Liver (tissue), 9 donors: Measurements from ENCODE around the gene MPZL2. TPM values are rescaled to one million over a fixed set of nuclear protein-coding genes. Genes with fewer than 3 reads are reported as not detected.

Experiments
- DNase-seq: peaks from one replicate; pipeline ENCODE4 v3.0.0-alpha.2; 2017; ENCODE audit warnings: low spot score
- H3K27ac ChIP-seq, 2 donors: one replicate each; pipeline ENCODE4 v1.7.0; 2013; ENCODE audit warnings: inconsistent platforms in 2 of 2, low read length in 2 of 2, control low read depth in 1 of 2, low read depth in 1 of 2, mild to moderate bottlenecking in 1 of 2
- H3K27me3 ChIP-seq, 4 donors: one replicate each; pipeline versions ENCODE4 v1.6.1 to v1.7.0; 2013; ENCODE audit warnings: low read length in 3 of 4, inconsistent platforms in 1 of 4, mild to moderate bottlenecking in 1 of 4, moderate library complexity in 1 of 4; ENCODE audit not compliant: control insufficient read depth in 4 of 4, insufficient read depth in 4 of 4
- H3K36me3 ChIP-seq, 4 donors: one replicate each; pipeline versions ENCODE4 v1.6.1 to v1.7.0; 2013; ENCODE audit warnings: low read length in 3 of 4, mild to moderate bottlenecking in 3 of 4, low read depth in 1 of 4, moderate library complexity in 1 of 4; ENCODE audit not compliant: control insufficient read depth in 4 of 4, insufficient read depth in 3 of 4
- H3K4me1 ChIP-seq, 4 donors: one replicate each; pipeline versions ENCODE4 v1.6.1 to v1.7.0; 2013; ENCODE audit warnings: low read length in 3 of 4, mild to moderate bottlenecking in 3 of 4, moderate library complexity in 1 of 4; ENCODE audit not compliant: control insufficient read depth in 4 of 4, insufficient read depth in 4 of 4
- H3K4me3 ChIP-seq, 3 donors: one replicate each; pipeline versions ENCODE4 v1.6.1 to v1.7.0; 2013; ENCODE audit warnings: low read length in 3 of 3, control low read depth in 1 of 3, low read depth in 1 of 3, mild to moderate bottlenecking in 1 of 3
- H3K9ac ChIP-seq, 2 donors: one replicate each; pipeline ENCODE4 v1.7.0; 2013; ENCODE audit warnings: low read length in 2 of 2, mild to moderate bottlenecking in 2 of 2, moderate library complexity in 2 of 2, control low read depth in 1 of 2, low read depth in 1 of 2
- H3K9me3 ChIP-seq, 4 donors: one replicate each; pipeline versions ENCODE4 v1.6.1 to v1.7.0; 2013; ENCODE audit warnings: low read length in 3 of 4; ENCODE audit not compliant: control insufficient read depth in 4 of 4
- ATF3 ChIP-seq: IDR thresholded peaks from 2 replicates; pipeline ENCODE4 v1.6.1; 2016; ENCODE audit warnings: antibody characterized with exemption
- CTCF ChIP-seq: fragments of 150-350 bp; IDR thresholded peaks from 2 replicates; pipeline ENCODE4 v1.5.1; 2017; ENCODE audit warnings: improper control_type of control experiment, low read depth, low read length; ENCODE audit not compliant: missing input control
- EGR1 ChIP-seq, 2 donors: IDR thresholded peaks; 2 replicates each; pipeline ENCODE4 v1.6.1; 2016 to 2018; ENCODE audit warnings: antibody characterized with exemption in 2 of 2, low read depth in 2 of 2
- FOXA1 ChIP-seq: IDR thresholded peaks from 2 replicates; pipeline ENCODE4 v1.6.1; 2016; ENCODE audit warnings: antibody characterized with exemption
- FOXA2 ChIP-seq: IDR thresholded peaks from 2 replicates; pipeline ENCODE4 v1.6.1; 2016; ENCODE audit warnings: antibody characterized with exemption
- GABPA ChIP-seq, 2 donors: IDR thresholded peaks in 1 of 2; conservative IDR thresholded peaks in 1 of 2; 2 replicates each; pipeline ENCODE4 v1.6.1; 2016; ENCODE audit warnings: antibody characterized with exemption in 2 of 2, mild to moderate bottlenecking in 1 of 2, moderate library complexity in 1 of 2
- HNF4A ChIP-seq, 2 donors: conservative IDR thresholded peaks; 2 replicates each; pipeline ENCODE4 v1.6.1; 2016; ENCODE audit warnings: antibody characterized with exemption in 2 of 2, mild to moderate bottlenecking in 2 of 2
- HNF4G ChIP-seq: IDR thresholded peaks from 2 replicates; pipeline ENCODE4 v1.6.1; 2016; ENCODE audit warnings: antibody characterized with exemption
- JUND ChIP-seq, 2 donors: IDR thresholded peaks; 2 replicates each; pipeline ENCODE4 v1.6.1; 2016; ENCODE audit warnings: antibody characterized with exemption in 2 of 2
- MAX ChIP-seq: IDR thresholded peaks from 2 replicates; pipeline ENCODE4 v1.6.1; 2016; ENCODE audit warnings: antibody characterized with exemption
- NR2F2 ChIP-seq: IDR thresholded peaks from 2 replicates; pipeline ENCODE4 v1.6.1; 2016; ENCODE audit warnings: antibody characterized with exemption
- RAD21 ChIP-seq, 2 donors: IDR thresholded peaks; 2 replicates each; pipeline ENCODE4 v1.6.1; 2016; ENCODE audit warnings: antibody characterized with exemption in 2 of 2, mild to moderate bottlenecking in 2 of 2
- REST ChIP-seq: IDR thresholded peaks from 2 replicates; pipeline ENCODE4 v1.6.1; 2016; ENCODE audit warnings: antibody characterized with exemption, mild to moderate bottlenecking
- RXRA ChIP-seq, 2 donors: IDR thresholded peaks; 2 replicates each; pipeline ENCODE4 v1.6.1; 2017 to 2018; ENCODE audit warnings: antibody characterized with exemption in 2 of 2, mild to moderate bottlenecking in 1 of 2
- SP1 ChIP-seq: IDR thresholded peaks from 2 replicates; pipeline ENCODE4 v1.6.1; 2018; ENCODE audit warnings: antibody characterized with exemption, mild to moderate bottlenecking
- TAF1 ChIP-seq: conservative IDR thresholded peaks from 2 replicates; pipeline ENCODE4 v1.6.1; 2016; ENCODE audit warnings: antibody characterized with exemption, mild to moderate bottlenecking
- YY1 ChIP-seq: IDR thresholded peaks from 2 replicates; pipeline ENCODE4 v1.6.1; 2016; ENCODE audit warnings: antibody characterized with exemption, mild to moderate bottlenecking
- WGBS: extraction: QIAGEN DNeasy Blood & Tissue Kit; methylation state at CpG from one replicate; pipeline ENCODE4 v1.1.7; 2013; 5-methylcytosine and 5-hydroxymethylcytosine counted together
- polyA plus RNA-seq, 2 donors: library from polyadenylated mRNA; stranded (reverse) in 1 of 2; unstranded in 1 of 2; fragments of 200-250 nt in 1 of 2; fragments of >200 nt in 1 of 2; fragmentation: Nextera tagmentation in 1 of 2; extraction: Ambion mirVana in 1 of 2; gene quantifications; one replicate each; pipeline versions ENCODE4 v1.2.1 to v1.2.3, GENCODE V29; 2013 to 2015
- total RNA-seq, 2 donors: library from RNA; depleted of rRNA; stranded (reverse); fragments of >200 nt; gene quantifications; one replicate each; pipeline ENCODE4 v1.2.3, GENCODE V29; 2014
- TF ChIP-seq, protein P1 (sequence below): IDR thresholded peaks from 2 replicates; pipeline ENCODE4 v1.6.1; 2016; ENCODE audit warnings: antibody characterized with exemption
- donor health status: healthy.
- donor health status: healthy.
- donor health status: healthy.
- donor health status: healthy.
- donor health status: healthy.

Gene MPZL2
- total and polyA plus RNA-seq, 4 donors = 8.4 to 17.2 (median 11.9) TPM

GRCh38 chr11:118214210-118214914 lies 49.7 kb downstream of the MPZL2 start:
- H3K9ac ChIP-seq = no peak overlapping the region
- peaks cover 9 to 28% (median 19%) of the 10 kb centered on the region in 4 donors for H3K4me1 ChIP-seq
- H3K36me3 ChIP-seq = no peaks in the 10 kb centered on the region
- no peak for DNase-seq
- 80% methylated on average over 6 of the region's 6 CpGs for WGBS
- no peak overlapping the region for H3K27ac ChIP-seq
- TF ChIP-seq TAF1 = no peak
- TF ChIP-seq HNF4G = no peak
- no peak for TF ChIP-seq MAX
- TF ChIP-seq ATF3 = no peak
- TF ChIP-seq YY1 = no peak
- TF ChIP-seq JUND (IDR thresholded peaks at IDR 0.05) = no peak
- no peak for TF ChIP-seq EGR1 (IDR thresholded peaks at IDR 0.05; ENCODE audit: low read depth in 2 of 2)
- no peak for TF ChIP-seq CTCF
- no peak for TF ChIP-seq RXRA (IDR thresholded peaks at IDR 0.05)
- TF ChIP-seq HNF4A (conservative IDR thresholded peaks at IDR 0.05) = no peak
- no peak overlapping the region for H3K4me3 ChIP-seq
- no peaks in the 10 kb centered on the region for H3K9me3 ChIP-seq
- H3K27me3 ChIP-seq = no peaks in the 10 kb centered on the region

DNA sequence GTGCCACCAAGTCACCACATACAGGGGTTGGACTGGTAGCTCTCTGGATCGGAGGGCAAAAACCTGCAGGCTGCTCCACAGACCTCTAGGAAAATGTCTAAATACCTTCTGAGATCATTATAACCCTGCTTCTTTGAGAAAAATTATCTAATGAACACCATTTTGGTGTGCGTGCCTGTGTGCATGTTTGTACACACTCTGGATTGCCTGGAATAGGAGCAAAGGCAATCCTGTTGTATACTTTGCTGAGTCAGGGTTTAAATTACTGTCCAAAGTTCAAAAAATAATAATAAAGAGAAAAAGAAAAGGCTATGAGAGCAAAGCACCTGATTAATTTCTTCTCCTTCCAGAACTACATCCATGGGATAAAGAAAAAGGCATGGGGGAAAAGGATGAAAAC lies 50.3 kb downstream of the MPZL2 start:
- Histone ChIP-seq H3K4me3 (no peak overlapping the region), H3K9me3 (no peaks in the 10 kb centered on the region), H3K9ac (no peak overlapping the region), H3K27ac (peak overlapping the region; percentile 2 to 62), H3K36me3 (no peaks in the 10 kb centered on the region), H3K27me3 (no peaks in the 10 kb centered on the region), H3K4me1 (peaks cover 9 to 28% (median 19%) of the 10 kb centered on the region in 4 donors)
- WGBS = 55% methylated on average over 2 of the region's 2 CpGs
- TF ChIP-seq RAD21 (IDR thresholded peaks at IDR 0.05) = no peak
- TF ChIP-seq RXRA (IDR thresholded peaks at IDR 0.05) = peak in 1 of 2 donors; percentile 37
- TF ChIP-seq HNF4A (conservative IDR thresholded peaks at IDR 0.05) = peak; percentile 39 to 75
- TF ChIP-seq HNF4G = no peak
- peak in 1 of 2 donors; percentile 44 for TF ChIP-seq JUND (IDR thresholded peaks at IDR 0.05)
- TF ChIP-seq GABPA (IDR thresholded peaks at IDR 0.05 in 1 of 2, conservative IDR thresholded peaks at IDR 0.05 in 1 of 2) = no peak
- no peak for TF ChIP-seq REST
- TF ChIP-seq EGR1 (IDR thresholded peaks at IDR 0.05; ENCODE audit: low read depth in 2 of 2) = no peak
- no peak for TF ChIP-seq CTCF
- TF ChIP-seq MAX = no peak
- no peak for TF ChIP-seq TAF1
- TF ChIP-seq ATF3 = no peak
- TF ChIP-seq SP1 = no peak
- peak; percentile 43 for TF ChIP-seq FOXA1
- no peak for TF ChIP-seq NR2F2
- TF ChIP-seq FOXA2 = peak; percentile 23
- TF ChIP-seq, protein P1, sequence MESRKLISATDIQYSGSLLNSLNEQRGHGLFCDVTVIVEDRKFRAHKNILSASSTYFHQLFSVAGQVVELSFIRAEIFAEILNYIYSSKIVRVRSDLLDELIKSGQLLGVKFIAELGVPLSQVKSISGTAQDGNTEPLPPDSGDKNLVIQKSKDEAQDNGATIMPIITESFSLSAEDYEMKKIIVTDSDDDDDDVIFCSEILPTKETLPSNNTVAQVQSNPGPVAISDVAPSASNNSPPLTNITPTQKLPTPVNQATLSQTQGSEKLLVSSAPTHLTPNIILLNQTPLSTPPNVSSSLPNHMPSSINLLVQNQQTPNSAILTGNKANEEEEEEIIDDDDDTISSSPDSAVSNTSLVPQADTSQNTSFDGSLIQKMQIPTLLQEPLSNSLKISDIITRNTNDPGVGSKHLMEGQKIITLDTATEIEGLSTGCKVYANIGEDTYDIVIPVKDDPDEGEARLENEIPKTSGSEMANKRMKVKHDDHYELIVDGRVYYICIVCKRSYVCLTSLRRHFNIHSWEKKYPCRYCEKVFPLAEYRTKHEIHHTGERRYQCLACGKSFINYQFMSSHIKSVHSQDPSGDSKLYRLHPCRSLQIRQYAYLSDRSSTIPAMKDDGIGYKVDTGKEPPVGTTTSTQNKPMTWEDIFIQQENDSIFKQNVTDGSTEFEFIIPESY = no peak
- TF ChIP-seq YY1 = peak; percentile 21
- DNase-seq = no peak
